Mammary epithelial cell (primary cell): Measurements from ENCODE around the gene KLHDC10.

Source experiments
- CTCF ChIP-seq, 2 donors: IDR thresholded peaks in 1 of 2; conservative IDR thresholded peaks in 1 of 2; 2 replicates each; pipeline ENCODE4 v1.5.1; 2011 to 2012; ENCODE audit warnings: inconsistent platforms in 2 of 2, low read length in 2 of 2, mild to moderate bottlenecking in 2 of 2, control low read depth in 1 of 2, low read depth in 1 of 2; ENCODE audit not compliant: insufficient read depth in 1 of 2; ENCODE audit errors: extremely low read depth in 1 of 2
- EZH2 ChIP-seq: IDR thresholded peaks from 2 replicates; pipeline ENCODE4 v1.6.1; 2012; ENCODE audit warnings: low read length, inconsistent platforms, borderline replicate concordance

- no peak for TF ChIP-seq CTCF (conservative IDR thresholded peaks at IDR 0.05 in 1 of 2, IDR thresholded peaks at IDR 0.05 in 1 of 2; ENCODE audit: extremely low read depth in 1 of 2, insufficient read depth in 1 of 2, low read depth in 1 of 2, low read length in 2 of 2)
- no peak for TF ChIP-seq EZH2
Measured at GRCh38 chr7:130153211-130153908, 83.0 kb downstream of the KLHDC10 start.
